Central memory CD8-positive, alpha-beta T cell (primary cell): Measurements from ENCODE around the gene LSM14A.
"Not testable (repeated sequence)": the region's sequence is repeated elsewhere in the genome, so short reads cannot be mapped to it uniquely, and the experiment has no call there.

Experiments
- ATAC-seq: fragments of 150-1000 bp; cut with Tn5 transposase; replicated peaks from 2 replicates; pipeline ENCODE4 v1.10.0; 2022; ENCODE audit warnings: mild to moderate bottlenecking, moderate FRiP score, moderate number of reproducible peaks; ENCODE audit not compliant: poor library complexity, severe bottlenecking; ENCODE audit errors: extremely low read depth
- DNase-seq, 2 donors: peaks; one replicate each; pipeline ENCODE4 v3.0.0; 2021; ENCODE audit warnings: low spot score in 2 of 2
- H3K27ac Mint-ChIP-seq: one replicate; pipeline ENCODE4 v1.8.0; 2022; ENCODE audit warnings: low read depth, mild to moderate bottlenecking, moderate library complexity, mixed read lengths
- H3K27me3 Mint-ChIP-seq: one replicate; pipeline ENCODE4 v1.8.0; 2022; ENCODE audit warnings: mixed read lengths
- H3K36me3 Mint-ChIP-seq: one replicate; pipeline ENCODE4 v1.8.0; 2022; ENCODE audit warnings: mild to moderate bottlenecking, moderate library complexity, mixed read lengths; ENCODE audit not compliant: insufficient read depth
- H3K4me1 Mint-ChIP-seq: one replicate; pipeline ENCODE4 v1.8.0; 2022; ENCODE audit warnings: mixed read lengths
- H3K4me3 Mint-ChIP-seq: one replicate; pipeline ENCODE4 v1.8.0; 2022; ENCODE audit warnings: mild to moderate bottlenecking, moderate library complexity, mixed read lengths
- H3K9me3 Mint-ChIP-seq: one replicate; pipeline ENCODE4 v1.8.0; 2022; ENCODE audit warnings: mixed read lengths

The LSM14A gene

GRCh38 chr19:34169475-34170199 lies 2.7 kb upstream of the LSM14A start:
- H3K27me3 Mint-ChIP-seq, result not testable (repeated sequence)

GRCh38 chr19:34171539-34171876 lies 796 bp upstream of the LSM14A start:
- Mint-ChIP-seq H3K27me3 (no peaks in the 10 kb centered on the region), H3K4me1 (peaks cover 34% of the 10 kb centered on the region), H3K9me3 (no peaks in the 10 kb centered on the region), H3K27ac (peak overlapping the region; percentile 92), H3K4me3 (peak overlapping the region; percentile 91), H3K36me3 (peaks cover 34% of the 10 kb centered on the region)
- ATAC-seq, result no peak
- no peak for DNase-seq

More at GRCh38 chr19:34169475-34170199, 2.7 kb upstream of the LSM14A start:
- H3K27ac Mint-ChIP-seq, DNase-seq, ATAC-seq, H3K9me3 Mint-ChIP-seq, H3K4me3 Mint-ChIP-seq: not testable (repeated sequence)
- H3K4me1 Mint-ChIP-seq, result peaks cover 27% of the 10 kb centered on the region
- peaks cover 27% of the 10 kb centered on the region for H3K36me3 Mint-ChIP-seq

DNA sequence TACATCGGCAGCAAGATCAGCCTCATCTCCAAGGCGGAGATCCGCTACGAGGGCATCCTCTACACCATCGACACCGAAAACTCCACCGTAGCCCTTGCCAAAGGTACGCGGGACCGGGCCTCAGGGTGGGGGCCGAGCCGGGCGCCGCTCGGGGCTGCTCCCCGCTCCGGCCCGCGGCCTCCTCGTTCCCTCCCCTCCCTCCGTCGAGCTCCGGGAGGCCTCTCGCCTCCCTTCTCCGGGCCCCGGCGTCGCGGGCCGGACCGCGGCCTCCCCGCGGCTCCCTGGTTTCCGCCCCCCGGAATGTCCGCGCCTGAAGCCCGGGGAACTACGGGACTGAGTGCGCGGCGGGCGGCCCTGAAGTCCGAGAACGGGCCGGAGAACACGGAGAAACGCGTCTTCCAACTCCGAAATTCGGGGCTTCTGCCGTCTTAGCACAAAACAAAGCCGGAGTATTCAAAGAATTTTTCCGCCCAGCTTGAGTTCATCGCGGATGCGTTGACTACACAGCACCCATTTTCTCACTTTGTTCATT lies 423 bp downstream of the LSM14A start:
- DNase-seq (peak; percentile 27 to 35), ATAC-seq (peak; percentile 27)
- Mint-ChIP-seq H3K9me3 (no peaks in the 10 kb centered on the region), H3K36me3 (peaks cover 34% of the 10 kb centered on the region), H3K27me3 (no peaks in the 10 kb centered on the region), H3K27ac (peak overlapping the region; percentile 92), H3K4me1 (peaks cover 41% of the 10 kb centered on the region), H3K4me3 (peak overlapping the region; percentile 91)

- peaks cover 36% of the 10 kb centered on the region for H3K36me3 Mint-ChIP-seq
- H3K9me3 Mint-ChIP-seq, result no peaks in the 10 kb centered on the region
- no peaks in the 10 kb centered on the region for H3K27me3 Mint-ChIP-seq
- H3K27ac Mint-ChIP-seq, result peak overlapping the region; percentile 92
- H3K4me3 Mint-ChIP-seq, result peak overlapping the region; percentile 91
- no peak for DNase-seq
- ATAC-seq, result no peak
- H3K4me1 Mint-ChIP-seq, result peaks cover 44% of the 10 kb centered on the region
Observed at GRCh38 chr19:34173193-34173956, 1.1 kb downstream of the LSM14A start.

DNA sequence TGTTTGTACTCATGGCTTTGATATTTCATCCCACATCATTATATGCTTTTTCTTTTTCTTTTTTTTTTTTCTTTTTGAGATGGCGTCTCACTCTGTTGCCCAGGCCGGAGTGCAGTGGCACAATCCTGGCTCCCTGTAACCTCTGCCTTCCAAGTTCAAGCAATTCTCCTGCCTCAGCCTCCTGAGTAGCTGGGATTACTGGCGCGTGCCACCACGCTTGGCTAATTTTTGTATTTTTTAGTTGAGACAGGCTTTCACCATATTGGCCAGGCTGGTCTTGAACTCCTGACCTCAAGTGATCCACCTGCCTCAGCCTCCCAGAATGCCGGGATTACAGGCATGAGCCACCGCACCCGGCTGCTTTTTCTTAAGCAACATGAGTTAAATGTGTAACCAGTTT lies 2.9 kb downstream of the LSM14A start:
- Mint-ChIP-seq H3K4me1 (peaks cover 57% of the 10 kb centered on the region), H3K27ac (peak overlapping the region; percentile 84), H3K4me3 (peak overlapping the region; percentile 71), H3K36me3 (peaks cover 44% of the 10 kb centered on the region)
- not testable (repeated sequence) for DNase-seq, H3K27me3 Mint-ChIP-seq, ATAC-seq, H3K9me3 Mint-ChIP-seq

DNA sequence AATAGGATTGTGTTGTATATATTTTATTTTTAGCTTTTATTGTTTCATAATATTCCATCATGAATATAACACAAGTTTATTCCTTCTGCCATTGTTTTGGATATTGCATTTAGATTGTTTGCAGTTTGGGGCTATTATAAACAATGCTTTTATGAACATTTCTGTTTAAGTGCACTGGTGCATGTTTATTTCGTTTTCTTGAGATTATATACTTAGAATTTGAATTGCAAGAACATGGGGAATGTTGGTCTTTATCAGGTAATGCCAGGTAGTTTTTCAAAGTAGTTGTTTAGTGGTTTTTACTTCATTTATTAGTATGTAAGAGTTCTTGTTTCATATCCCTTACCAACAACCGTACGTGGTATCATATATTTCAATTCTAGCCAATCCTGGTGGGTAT lies 4.3 kb downstream of the LSM14A start:
- peak overlapping the region; percentile 84 for H3K27ac Mint-ChIP-seq
- no peaks in the 10 kb centered on the region for H3K27me3 Mint-ChIP-seq
- no peak for ATAC-seq
- no peaks in the 10 kb centered on the region for H3K9me3 Mint-ChIP-seq
- peak overlapping the region; percentile 71 for H3K4me3 Mint-ChIP-seq
- H3K36me3 Mint-ChIP-seq, result peaks cover 49% of the 10 kb centered on the region
- H3K4me1 Mint-ChIP-seq, result peaks cover 62% of the 10 kb centered on the region
- no peak for DNase-seq

DNA sequence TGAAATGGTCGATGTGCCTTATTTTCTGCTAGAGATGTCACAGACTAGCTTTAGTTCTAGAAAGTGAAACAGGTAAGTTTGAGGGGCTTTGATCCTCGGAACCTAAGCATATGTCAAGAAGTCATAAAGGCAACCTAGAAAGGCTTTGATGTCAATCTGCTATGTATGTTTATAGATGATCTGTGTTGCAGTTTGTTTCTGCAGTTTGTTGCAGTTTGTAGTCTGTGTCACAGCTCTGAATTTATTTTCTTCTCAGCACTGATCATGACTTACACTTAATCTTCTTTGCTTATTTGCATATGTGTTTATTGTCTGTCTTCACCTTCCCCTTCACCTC lies 5.9 kb downstream of the LSM14A start:
- Mint-ChIP-seq H3K27me3 (no peaks in the 10 kb centered on the region), H3K4me3 (peak overlapping the region; percentile 48), H3K4me1 (peaks cover 71% of the 10 kb centered on the region), H3K9me3 (no peaks in the 10 kb centered on the region), H3K27ac (peak overlapping the region; percentile 29), H3K36me3 (peaks cover 38% of the 10 kb centered on the region)
- DNase-seq (no peak), ATAC-seq (no peak)

DNA sequence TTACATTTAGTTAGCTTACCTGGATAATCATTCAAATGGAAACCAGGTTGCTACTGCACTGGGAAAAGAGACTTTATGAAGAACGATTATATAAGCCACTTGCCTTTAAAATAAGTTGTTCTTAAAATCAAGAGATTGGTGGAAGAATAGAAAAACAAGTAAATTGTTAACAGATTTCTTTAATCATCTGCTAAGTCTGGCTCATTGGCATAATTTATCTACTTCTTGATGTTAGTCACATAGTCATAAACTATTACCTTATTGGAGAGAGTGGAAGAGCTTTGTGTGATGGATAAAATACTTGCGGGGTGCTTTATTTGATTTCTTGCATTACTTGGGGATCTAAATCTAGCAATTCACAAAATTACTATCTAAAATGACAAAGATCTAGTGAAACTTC lies 6.8 kb downstream of the LSM14A start:
- Mint-ChIP-seq H3K27ac (peak overlapping the region; percentile 29), H3K27me3 (no peaks in the 10 kb centered on the region), H3K4me1 (peaks cover 64% of the 10 kb centered on the region), H3K9me3 (no peaks in the 10 kb centered on the region), H3K4me3 (peak overlapping the region; percentile 44), H3K36me3 (peaks cover 37% of the 10 kb centered on the region)
- ATAC-seq (no peak), DNase-seq (no peak)

GRCh38 chr19:34180273-34180672 lies 8.0 kb downstream of the LSM14A start:
- no peak for ATAC-seq
- H3K27ac Mint-ChIP-seq, result peak overlapping the region; percentile 68
- H3K4me3 Mint-ChIP-seq, result peak overlapping the region; percentile 33

DNA sequence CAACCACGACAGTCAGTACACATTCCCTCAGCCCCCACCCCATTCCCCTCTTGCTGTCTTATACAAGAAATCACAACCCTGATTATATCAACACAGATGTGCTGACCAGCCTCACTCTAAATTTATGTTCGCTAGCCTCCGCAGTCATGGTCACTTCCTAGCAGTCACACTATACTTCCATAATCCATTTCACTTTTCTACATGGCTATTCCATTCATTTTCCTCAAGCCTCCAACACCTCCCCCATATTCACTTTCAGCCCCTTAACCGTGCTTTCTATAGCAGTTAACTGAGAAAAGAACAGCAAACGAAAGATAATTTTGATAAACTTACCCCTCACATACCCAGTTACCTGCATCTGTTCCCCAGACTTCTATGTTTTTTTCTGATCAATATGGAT lies 8.4 kb downstream of the LSM14A start:
- H3K4me1 Mint-ChIP-seq, result peaks cover 71% of the 10 kb centered on the region
- peak overlapping the region; percentile 68 for H3K27ac Mint-ChIP-seq
- no peaks in the 10 kb centered on the region for H3K9me3 Mint-ChIP-seq
- H3K4me3 Mint-ChIP-seq, result peak overlapping the region; percentile 33
- ATAC-seq (no peak), DNase-seq (no peak)
- no peaks in the 10 kb centered on the region for H3K27me3 Mint-ChIP-seq
- H3K36me3 Mint-ChIP-seq, result peaks cover 34% of the 10 kb centered on the region

More at GRCh38 chr19:34180273-34180672, 8.0 kb downstream of the LSM14A start:
- Mint-ChIP-seq H3K36me3 (peaks cover 33% of the 10 kb centered on the region), H3K9me3 (no peaks in the 10 kb centered on the region), H3K4me1 (peaks cover 68% of the 10 kb centered on the region), H3K27me3 (no peaks in the 10 kb centered on the region)
- no peak for DNase-seq

- Mint-ChIP-seq H3K27me3 (no peaks in the 10 kb centered on the region), H3K27ac (peak overlapping the region; percentile 68), H3K9me3 (no peaks in the 10 kb centered on the region), H3K36me3 (peaks cover 31% of the 10 kb centered on the region), H3K4me3 (peak overlapping the region; percentile 33), H3K4me1 (peaks cover 72% of the 10 kb centered on the region)
- no peak for DNase-seq
- ATAC-seq, result no peak
Observed at GRCh38 chr19:34181111-34181864, 9.0 kb downstream of the LSM14A start.

DNA sequence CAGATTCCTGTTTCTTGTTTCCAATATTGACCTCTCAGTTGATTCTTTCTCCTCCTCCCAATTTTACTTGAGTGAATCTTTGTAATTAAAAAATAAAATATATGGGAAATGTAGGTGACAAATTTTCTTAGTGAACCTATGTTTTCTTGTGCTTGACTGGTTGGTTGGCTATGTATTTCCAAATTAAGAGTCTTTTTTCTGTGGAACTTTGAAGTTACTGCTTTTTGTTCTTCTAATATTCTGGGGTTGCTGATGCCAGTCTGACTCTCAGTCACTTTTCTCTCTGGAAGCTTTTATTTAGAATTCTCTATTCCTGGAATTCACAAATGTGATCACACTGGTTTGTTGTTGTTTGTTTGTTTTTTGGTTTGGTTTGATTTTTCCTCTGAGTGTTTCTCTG lies 9.8 kb downstream of the LSM14A start:
- peak overlapping the region; percentile 68 for H3K27ac Mint-ChIP-seq
- ATAC-seq, result no peak
- DNase-seq, result no peak
- H3K27me3 Mint-ChIP-seq, result no peaks in the 10 kb centered on the region
- peaks cover 31% of the 10 kb centered on the region for H3K36me3 Mint-ChIP-seq
- no peaks in the 10 kb centered on the region for H3K9me3 Mint-ChIP-seq
- peak overlapping the region; percentile 33 for H3K4me3 Mint-ChIP-seq
- peaks cover 69% of the 10 kb centered on the region for H3K4me1 Mint-ChIP-seq
